Embryonic facial prominence (tissue), 1 donor: ENCODE results near the gene TSC2.
"Not testable (repeated sequence)": the region's sequence is repeated elsewhere in the genome, so short reads cannot be mapped to it uniquely, and the experiment has no call there.

ENCODE experiments used
- DNase-seq: peaks from one replicate; pipeline ENCODE4 v3.0.0-alpha.2; 2016; ENCODE audit errors: extremely low spot score

Gene TSC2

GRCh38 chr16:2122429-2122828 lies 74.6 kb downstream of the TSC2 start:
- DNase-seq: no peak

DNA sequence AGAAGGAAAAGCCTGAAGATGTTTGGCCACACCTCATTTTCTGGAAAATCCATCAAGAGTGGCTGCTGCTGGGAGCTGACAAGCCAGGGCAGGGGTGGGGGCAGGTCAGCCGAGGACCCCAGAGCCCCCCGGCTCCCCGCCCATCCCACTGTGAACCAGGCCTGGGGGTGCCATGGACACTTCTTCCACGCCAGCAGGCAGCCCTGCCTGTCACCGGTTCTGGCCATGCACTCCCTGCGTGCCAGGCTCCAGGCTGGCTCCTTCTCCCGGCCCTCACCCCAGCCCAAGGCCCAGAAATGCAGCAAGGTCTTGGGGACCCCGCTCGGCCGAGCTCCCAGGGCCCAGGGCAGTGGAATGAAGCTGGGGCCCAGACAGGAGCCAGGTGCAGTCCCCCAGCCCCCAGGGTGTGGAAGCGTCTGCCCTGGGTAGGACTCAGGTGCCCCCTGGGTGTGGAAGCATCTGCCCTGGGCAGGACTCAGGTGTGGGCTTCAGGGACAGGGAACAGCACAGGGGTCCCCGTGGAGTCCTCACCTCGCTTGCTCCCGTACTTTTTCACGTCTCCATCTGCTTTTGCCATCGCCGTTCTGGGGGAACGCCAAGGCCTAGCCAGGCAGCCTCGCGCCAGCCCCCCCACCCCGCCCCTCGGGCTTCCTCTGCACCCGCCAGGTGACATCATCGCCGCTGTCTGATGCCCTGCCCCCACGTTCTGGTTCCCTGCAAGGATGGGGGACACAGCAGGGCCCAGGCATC lies 75.3 kb downstream of the TSC2 start:
- not testable (repeated sequence) for DNase-seq

DNA sequence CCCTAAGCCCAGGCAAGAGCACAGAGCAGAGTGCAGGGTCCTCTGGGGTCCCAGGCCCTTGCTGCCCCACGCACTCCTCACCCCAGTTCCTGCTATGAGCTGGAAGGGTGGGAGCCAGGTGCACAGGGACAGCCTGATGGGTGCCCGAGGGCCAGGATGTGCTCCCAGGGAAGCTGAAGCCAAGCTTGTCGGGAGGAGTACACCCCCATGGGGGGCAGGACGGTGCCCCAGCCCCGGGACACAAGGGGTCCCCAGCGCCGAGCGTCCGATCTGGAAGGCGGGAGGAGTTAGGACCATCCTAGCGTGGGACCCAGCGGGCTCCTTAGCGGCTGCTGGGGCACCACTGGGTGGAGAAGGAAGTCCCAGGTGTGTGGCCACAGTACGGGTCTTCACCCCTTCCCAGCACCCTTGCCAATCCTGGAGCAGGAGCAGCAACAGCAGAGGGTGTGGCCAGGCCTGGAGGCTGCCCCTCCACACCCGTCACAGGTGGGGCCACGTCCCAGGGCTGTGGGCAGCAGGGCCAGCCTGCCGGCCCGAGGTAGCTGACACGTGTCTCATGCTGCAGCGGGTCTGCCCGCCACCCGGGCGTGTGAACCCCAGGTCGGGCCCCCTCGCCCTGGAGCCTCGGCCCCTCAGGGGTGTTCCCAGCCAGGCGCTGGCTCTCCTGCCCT lies 76.1 kb downstream of the TSC2 start:
- not testable (repeated sequence) for DNase-seq

- DNase-seq: not testable (repeated sequence)
Observed at GRCh38 chr16:2124377-2124693, 76.5 kb downstream of the TSC2 start.

DNA sequence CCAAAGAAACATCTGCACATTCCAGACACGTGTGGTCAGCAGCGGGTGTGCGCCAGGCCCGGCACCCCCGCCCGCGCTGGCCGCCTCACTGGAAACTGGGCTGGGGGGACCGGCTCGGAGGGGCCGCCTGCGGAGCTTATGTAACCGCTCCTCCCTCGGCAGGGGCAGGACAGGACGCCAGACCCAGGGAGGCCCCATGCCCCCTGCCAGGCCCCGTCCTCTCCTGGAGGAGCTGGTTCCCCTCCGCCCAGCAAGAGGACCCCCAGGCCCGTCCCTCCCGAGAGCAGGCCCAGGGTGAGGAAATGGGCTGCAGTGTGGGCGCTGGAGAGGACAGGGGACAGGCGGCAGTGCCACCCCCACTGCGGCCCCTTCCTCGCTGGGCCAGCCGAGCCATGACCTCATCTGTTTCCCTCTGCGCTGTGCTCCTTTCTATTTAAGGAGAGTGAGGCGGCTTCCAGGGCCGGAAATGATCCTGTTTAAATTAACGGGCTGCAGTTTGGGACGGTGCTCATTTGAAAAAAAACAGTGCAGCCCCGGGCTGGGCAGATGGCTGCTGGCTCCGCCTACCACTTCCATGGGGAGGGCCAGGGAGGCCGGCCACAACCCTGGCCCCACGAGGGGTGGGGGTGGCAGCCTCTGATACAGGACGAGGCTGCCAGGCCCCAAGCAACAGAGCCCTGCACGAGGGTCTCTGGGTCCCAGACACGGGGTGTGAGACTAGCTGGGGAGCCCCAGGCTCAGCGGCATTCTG lies 77.1 kb downstream of the TSC2 start:
- DNase-seq: not testable (repeated sequence)

DNA sequence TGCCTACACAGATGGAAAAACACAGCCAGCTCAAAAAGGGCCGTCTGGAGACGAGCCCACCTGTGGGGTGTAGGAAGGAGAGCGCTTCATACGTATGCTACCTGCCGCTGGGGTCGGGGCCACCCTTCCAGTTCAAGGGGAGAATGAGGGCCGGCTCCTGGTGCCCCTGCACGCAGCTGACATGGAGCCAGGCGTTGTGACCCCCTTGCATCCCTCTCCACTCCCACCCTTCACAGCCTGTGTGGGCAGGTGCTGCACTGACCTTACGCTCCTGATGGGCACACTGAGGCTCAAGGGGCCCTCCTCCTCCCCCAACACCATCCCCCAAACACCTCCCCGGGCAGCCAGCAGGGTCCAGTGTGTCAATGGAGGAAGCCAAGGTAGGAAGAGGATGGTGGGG lies 77.8 kb downstream of the TSC2 start:
- not testable (repeated sequence) for DNase-seq

DNA sequence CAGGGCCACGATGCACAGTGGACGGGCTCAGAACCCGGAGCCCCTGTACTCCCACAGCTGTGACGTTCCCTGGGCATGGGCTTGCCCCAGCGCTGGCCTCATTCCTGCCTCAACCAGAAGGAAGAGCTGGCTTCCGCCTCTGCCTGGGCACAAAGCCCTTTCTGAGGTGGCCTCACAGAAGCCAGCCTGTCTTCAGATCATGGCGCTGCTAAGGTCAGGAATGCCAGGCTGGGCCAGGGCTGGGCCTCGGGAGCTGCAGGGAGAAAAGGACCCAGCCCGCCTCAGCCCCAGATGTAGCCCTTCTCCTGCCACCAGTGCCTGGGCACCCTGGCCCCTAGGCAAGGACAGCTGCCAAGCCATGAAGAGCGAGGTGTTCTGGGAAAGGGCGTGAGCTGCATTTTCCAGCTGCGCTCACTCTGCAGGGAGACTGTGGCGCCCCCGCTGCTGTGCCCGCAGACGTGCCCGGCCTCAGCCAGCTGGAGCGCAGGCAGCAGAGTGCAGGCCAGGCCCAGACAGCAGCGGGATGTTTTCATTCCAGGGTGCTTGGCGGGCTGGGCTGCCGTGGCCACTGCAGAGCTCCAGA lies 78.5 kb downstream of the TSC2 start:
- DNase-seq: not testable (repeated sequence)

DNA sequence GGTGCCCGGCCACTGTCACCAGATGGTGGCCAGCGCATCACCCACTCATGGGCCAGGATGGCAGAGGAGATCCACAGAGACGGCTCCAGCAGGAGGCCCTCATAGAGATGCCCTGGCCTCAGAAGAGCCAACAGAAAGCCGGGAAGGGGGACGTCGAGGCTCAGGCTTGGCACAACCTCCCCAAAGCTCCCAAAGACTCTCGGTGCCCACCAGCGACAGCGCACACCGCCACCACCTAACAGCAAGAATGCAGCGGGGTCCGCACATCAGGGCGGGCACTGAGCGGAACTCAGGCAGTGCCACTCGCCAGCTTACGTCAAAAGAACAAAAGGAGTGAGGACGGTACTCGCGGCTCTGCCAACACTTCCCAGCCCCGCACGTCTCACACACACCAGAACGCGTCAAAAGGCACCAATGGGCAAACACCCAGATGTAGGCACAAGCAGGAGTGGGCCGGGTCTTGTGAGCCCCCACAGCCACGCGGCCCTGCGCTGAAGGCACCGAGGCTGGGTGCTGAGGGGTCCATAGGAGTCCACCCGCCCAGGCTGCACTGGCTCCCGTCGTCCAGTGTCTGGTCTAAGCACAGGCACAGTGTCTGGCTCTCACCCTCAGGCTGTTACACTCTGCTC lies 79.3 kb downstream of the TSC2 start:
- DNase-seq: not testable (repeated sequence)

- DNase-seq: not testable (repeated sequence)
Observed at GRCh38 chr16:2127630-2128280, 80.0 kb downstream of the TSC2 start.

DNA sequence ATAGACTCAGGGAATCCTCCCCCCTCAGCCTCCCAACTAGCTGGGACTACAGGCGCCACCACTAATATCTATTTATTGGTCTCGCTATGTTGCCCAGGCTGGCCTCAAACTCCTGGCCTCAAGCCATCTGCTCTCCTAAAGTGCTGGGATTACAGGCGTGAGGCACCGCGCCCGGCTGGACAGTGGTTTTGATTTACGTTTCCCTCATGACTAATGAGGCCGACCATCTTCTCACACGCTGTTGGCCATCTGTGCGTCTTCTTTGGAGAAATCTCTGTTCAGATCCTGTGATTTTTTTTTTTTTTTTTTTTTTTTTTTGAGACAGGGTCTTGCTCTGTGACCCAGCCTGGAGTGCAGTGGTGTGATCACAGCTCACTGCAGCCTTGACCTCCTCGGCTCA lies 81.5 kb downstream of the TSC2 start:
- DNase-seq: not testable (repeated sequence)

- not testable (repeated sequence) for DNase-seq
Observed at GRCh38 chr16:2129890-2130447, 82.2 kb downstream of the TSC2 start.

- DNase-seq: not testable (repeated sequence)
Observed at GRCh38 chr16:2133797-2134196, 86.0 kb downstream of the TSC2 start.

DNA sequence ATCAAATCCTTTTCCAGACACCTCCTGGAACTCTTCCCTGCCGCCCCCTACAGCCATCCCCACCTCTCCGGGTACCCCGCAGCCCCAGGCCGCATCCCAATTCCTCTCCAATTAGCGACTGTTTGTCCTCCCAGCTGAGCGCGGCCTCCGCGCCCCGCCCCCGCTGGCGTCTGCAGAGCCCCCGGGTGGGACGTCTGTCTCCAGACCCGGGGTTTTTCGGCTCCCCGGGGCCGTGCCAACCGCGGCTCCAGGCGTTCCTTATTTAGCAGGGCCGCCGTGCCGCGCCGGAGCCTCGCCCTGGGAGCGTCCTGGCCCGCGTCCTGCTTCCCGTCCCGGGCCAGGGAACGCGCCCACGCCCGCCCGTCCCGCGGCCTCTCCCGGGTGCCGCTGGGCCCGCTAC lies 87.3 kb downstream of the TSC2 start:
- not testable (repeated sequence) for DNase-seq

GRCh38 chr16:2135770-2136490 lies 88.1 kb downstream of the TSC2 start, which contains the start of gene PKD1:
PKD1 (minus strand) TSS chr16:2135898; CDS start chr16:2135689, 209 bp downstream.
- peak; percentile 73 for DNase-seq
